Amniotic stem cell (primary cell): ENCODE results near the gene NEURL1B.
"Not testable (repeated sequence)": the region's sequence is repeated elsewhere in the genome, so short reads cannot be mapped to it uniquely, and the experiment has no call there.

Experiments
- DNase-seq: peaks from one replicate; lab custom pipeline; 2025; lab: John Stamatoyannopoulos, UW

Gene NEURL1B

GRCh38 chr5:172657524-172658233, 16.6 kb downstream of the NEURL1B start:
- not testable (repeated sequence) for DNase-seq

- no peak for DNase-seq
Measured at GRCh38 chr5:172658391-172658790, 17.3 kb downstream of the NEURL1B start.

GRCh38 chr5:172658961-172659501, 18.0 kb downstream of the NEURL1B start:
- no peak for DNase-seq

GRCh38 chr5:172659570-172659908, 18.5 kb downstream of the NEURL1B start:
- DNase-seq: no peak

- DNase-seq: peak; percentile 54
Measured at GRCh38 chr5:172659909-172660628, 19.0 kb downstream of the NEURL1B start.

DNA sequence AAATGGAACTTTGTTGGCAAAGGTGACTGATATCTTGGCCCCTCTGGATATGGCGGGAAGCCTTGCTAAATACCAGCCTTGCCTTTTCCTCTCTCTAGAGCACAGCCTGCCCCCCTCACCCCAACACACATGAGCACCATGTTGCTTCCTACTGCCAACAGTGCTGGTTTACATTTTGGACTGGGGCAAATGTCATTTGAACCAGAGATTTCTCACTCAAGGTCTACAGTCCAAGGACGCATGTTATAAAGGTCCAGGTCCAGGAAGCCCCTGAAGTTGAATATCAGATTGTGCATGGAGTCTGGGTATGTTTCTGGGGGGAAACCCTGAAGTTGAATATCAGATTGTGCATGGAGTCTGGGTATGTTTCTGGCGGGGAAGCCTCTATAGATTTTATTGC, 19.9 kb downstream of the NEURL1B start:
- DNase-seq: no peak

GRCh38 chr5:172661526-172661925, 20.5 kb downstream of the NEURL1B start:
- no peak for DNase-seq

- DNase-seq: no peak
Measured at GRCh38 chr5:172662596-172662995, 21.5 kb downstream of the NEURL1B start.

GRCh38 chr5:172664018-172664417, 23.0 kb downstream of the NEURL1B start:
- DNase-seq: no peak

- no peak for DNase-seq
Measured at GRCh38 chr5:172664681-172665541, 23.8 kb downstream of the NEURL1B start.

DNA sequence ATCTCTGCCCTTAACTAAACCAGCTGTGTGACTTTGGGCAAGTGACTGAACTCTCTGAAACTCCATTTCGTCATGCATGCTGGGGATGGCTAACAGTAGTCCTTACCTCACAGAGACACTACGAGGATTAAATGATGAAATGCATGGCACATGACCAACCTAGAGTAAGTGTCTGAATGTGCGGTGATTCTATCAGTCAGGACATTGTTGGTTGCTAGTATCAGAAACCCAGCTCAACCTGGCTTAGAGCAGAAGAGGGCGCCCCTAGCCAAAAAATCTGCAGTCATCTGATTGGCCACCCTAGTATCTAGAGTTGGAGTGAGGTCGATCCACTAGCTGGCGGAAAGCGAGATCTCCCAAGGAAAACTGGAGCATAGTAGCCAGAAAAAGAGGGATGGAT, 25.2 kb downstream of the NEURL1B start:
- no peak for DNase-seq

GRCh38 chr5:172667786-172668593, 26.9 kb downstream of the NEURL1B start:
- DNase-seq: no peak

DNA sequence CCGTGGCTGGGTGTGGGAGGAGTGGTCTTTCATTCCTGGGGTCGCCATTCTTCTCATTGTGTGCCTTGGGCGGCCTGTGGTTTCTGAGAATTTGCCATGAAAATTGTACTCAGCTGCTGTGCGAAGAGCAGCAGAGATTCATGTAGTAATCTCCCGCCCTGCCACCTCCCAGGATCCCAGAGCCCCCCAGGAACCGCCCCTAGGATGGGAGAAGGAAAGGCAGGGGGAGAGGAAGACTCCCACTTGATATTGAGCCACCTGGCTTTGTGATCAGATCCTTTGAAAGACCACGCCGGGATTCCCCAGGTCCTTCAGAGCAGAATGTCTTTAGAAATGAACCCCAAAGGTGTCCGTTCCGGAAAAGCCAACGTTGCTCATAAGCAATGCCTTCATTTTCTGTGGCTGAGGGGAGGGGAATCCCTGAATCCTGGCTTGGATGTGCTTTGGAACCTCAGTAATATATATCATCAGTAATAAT, 27.6 kb downstream of the NEURL1B start:
- no peak for DNase-seq

DNA sequence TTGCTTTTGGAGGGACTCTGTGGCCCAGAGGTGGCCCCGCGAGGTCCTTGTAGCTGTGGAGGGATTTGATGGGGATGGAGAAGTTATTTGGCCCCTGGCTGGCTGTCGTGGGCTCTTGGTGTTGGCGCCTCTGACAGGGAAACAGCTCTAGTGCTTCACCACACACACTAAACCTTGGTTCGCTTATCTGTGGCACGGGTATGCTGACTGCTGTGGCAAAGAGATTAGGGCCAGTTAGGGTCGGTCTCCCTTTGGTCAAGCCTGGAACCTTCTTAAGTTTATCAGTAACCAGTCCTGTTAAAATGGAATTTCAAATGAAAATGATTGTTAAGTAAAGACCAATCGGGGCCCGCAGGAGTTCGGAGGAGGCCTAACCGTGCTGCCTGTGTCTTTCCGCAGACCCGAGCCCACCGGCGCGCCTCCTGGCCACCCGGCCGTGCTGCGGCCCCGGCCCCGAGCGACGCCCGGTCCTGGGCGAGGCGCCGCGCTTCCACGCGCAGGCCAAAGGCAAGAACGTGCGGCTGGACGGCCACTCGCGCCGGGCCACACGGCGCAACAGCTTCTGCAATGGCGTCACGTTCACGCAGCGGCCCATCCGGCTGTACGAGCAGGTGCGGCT, 28.4 kb downstream of the NEURL1B start:
- DNase-seq: no peak

- DNase-seq: no peak
Measured at GRCh38 chr5:172670005-172670402, 28.9 kb downstream of the NEURL1B start.

- DNase-seq: no peak
Measured at GRCh38 chr5:172670444-172670843, 29.4 kb downstream of the NEURL1B start.

- DNase-seq: no peak
Measured at GRCh38 chr5:172671091-172671490, 30.0 kb downstream of the NEURL1B start.

DNA sequence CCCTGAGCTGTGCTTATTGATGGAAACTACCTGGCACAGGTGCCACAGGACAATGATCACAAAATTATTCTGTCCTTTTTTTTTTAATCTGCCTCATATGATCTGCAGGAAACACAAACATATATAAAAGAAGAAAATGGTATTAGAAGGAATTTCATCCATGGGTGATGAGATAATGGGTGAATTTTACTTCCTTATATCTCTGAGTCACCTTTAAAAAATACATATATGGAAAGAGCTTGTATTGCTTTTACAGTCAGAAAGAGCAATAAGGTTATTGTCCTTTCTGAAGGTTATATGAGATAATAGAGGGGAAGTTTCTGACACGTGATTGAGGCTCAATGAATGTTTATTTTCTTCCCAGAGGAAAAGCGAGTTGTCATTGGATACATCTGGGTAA, 31.6 kb downstream of the NEURL1B start:
- DNase-seq: no peak

DNA sequence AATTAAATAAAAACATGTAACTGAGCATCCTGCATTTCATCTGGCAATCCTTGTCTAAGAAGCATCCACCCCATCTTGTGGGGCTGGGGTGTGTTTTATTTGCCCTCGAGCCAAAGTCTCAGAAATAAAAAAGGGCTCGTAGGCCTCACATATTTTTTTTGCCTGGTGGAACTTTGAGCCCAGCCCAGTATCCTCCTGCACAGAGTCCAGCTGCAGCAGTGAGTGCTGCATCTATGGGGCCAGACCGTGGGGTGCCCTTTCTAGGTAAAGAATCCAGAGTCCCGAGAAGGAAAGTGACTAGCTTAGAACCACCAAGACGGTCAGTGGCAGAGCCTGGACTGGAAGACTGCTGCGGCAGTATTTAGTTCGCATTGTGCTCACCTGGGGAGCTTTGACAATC, 33.1 kb downstream of the NEURL1B start:
- DNase-seq: no peak

DNA sequence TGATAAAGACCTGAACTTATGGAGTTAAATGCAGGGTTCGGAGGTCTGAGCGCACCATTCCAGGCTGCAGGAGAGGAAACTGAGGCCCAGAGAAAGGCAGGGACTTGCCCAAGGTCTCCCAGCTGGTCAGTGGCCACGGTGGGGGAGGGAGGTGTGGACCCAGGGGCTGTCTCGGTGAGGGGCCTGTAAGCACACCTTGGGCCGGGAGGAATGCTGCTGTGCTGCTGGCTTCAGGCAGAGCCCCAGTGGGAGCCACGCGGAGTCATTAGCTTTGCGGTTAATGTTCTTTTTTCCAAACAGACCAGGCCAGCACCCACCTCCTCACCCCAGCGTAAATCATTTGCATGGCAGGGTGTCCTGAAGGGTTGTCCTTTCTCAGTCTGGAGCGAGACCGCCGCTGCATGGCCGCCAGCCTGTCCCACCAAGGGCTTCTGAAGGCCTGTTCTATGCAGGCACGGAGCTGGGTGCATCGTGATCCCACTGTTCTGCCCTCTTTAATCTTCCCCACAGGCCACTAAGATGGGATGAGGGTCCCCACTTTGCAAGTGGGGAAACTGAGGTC, 35.9 kb downstream of the NEURL1B start:
- DNase-seq: no peak
